MCF 10A (cell line): ENCODE data around the gene BAHCC1. TPM values are rescaled to one million over a fixed set of nuclear protein-coding genes. Genes with fewer than 3 reads are reported as not detected.

Source experiments
- BruUV-seq: library from RNA; stranded (reverse); fragments of 400-500 nt; replicated peaks from 2 replicates; lab custom pipeline; 2021; lab: Mats Ljungman, UMichigan
- CTCF ChIA-PET: fragments of 300-600 bp; sonication (Branson Sonifier 250); formaldehyde crosslinking; extraction: SDS; loops from one replicate; lab custom pipeline; 2021; ENCODE audit warnings: antibody characterized with exemption, inconsistent platforms; lab: Yijun Ruan, JAX
- POLR2A ChIA-PET: fragments of 300-600, 350-650 bp; sonication (Branson Sonifier 250); formaldehyde crosslinking; extraction: SDS; loops from one replicate; lab custom pipeline; 2020; ENCODE audit warnings: antibody characterized with exemption, inconsistent platforms; lab: Yijun Ruan, JAX
- DNase-seq: peaks from one replicate; pipeline ENCODE4 v3.0.0-alpha.2; 2018; ENCODE audit not compliant: unreplicated experiment
- H3K27ac Mint-ChIP-seq: one replicate; pipeline ENCODE4 v1.8.0; 2022; ENCODE audit warnings: mild to moderate bottlenecking, low read depth, mixed read lengths; ENCODE audit not compliant: unreplicated experiment
- H3K27me3 Mint-ChIP-seq: one replicate; pipeline ENCODE4 v1.8.0; 2022; ENCODE audit warnings: mixed read lengths; ENCODE audit not compliant: insufficient read depth, unreplicated experiment
- H3K36me3 Mint-ChIP-seq: one replicate; pipeline ENCODE4 v1.8.0; 2022; ENCODE audit warnings: mild to moderate bottlenecking, moderate library complexity, mixed read lengths; ENCODE audit not compliant: insufficient read depth, unreplicated experiment
- H3K4me1 Mint-ChIP-seq: one replicate; pipeline ENCODE4 v1.8.0; 2022; ENCODE audit warnings: mixed read lengths; ENCODE audit not compliant: insufficient read depth, unreplicated experiment
- H3K4me3 Mint-ChIP-seq: one replicate; pipeline ENCODE4 v1.8.0; 2022; ENCODE audit warnings: mild to moderate bottlenecking, moderate library complexity, mixed read lengths; ENCODE audit not compliant: unreplicated experiment
- H3K9me3 Mint-ChIP-seq: one replicate; pipeline ENCODE4 v1.8.0; 2022; ENCODE audit warnings: mixed read lengths; ENCODE audit not compliant: unreplicated experiment
- intact Hi-C: fragments of 100-400 bp; cut with micrococcal nuclease; formaldehyde crosslinking; loops from 2 replicates; pipeline ENCODE4 v1.14.1; 2022
- total RNA-seq: library from RNA; stranded (reverse); gene quantifications from 2 replicates; pipeline ENCODE4 v1.2.3, GENCODE V29; 2022
- TF ChIP-seq, protein P1 (sequence below): fragments of 200-600 bp; IDR thresholded peaks from one replicate; pipeline ENCODE4 v1.8.0; 2022; ENCODE audit warnings: antibody characterized with exemption, mild to moderate bottlenecking; ENCODE audit not compliant: unreplicated experiment

The BAHCC1 gene
- total RNA-seq, 1 experiment from 2014 or later: 7.4 TPM

DNA sequence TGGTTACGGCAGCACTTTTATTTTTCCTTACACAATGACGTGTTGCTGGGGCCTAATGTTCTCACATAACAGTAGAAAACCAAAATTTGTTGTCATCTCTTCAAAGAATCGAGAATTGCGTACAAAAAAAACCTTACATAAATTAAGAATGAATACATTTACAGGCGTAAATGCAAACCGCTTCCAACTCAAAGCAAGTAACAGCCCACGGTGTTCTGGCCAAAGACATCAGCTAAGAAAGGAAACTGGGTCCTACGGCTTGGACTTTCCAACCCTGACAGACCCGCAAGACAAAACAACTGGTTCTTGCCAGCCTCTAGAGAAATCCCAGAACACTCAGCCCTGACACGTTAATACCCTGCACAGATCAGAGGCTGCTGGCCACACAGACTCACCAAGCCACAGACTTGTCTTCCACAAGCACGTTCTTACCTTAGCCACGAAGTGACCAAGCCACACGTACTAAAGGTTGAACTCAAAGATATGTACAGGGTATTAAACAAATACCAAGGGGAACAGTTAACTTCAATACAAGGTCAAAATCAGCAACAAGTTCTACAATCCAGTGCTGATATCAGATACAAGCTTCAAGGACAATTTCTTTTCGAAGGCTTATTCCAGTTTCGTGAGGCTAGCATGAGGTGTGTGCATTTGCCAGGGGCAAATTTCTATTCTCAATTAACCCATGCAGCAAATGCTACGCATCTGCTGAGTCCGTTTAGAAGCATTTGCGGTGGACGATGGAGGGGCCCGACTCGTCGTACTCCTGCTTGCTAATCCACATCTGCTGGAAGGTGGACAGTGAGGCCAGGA is 114.9 kb downstream of the BAHCC1 start:
- H3K9me3 Mint-ChIP-seq: no peaks in the 10 kb centered on the region
- BruUV-seq: no TSS peak
- peak; percentile 26 for DNase-seq
- H3K4me3 Mint-ChIP-seq: peak overlapping the region; percentile 92
- intact Hi-C loops: no loop called here
- H3K27ac Mint-ChIP-seq: peak overlapping the region; percentile 66
- POLR2A ChIA-PET: interaction anchor here (0.6 to 9.4 kb wide), 12 partner anchors 9 to 270 kb away, joined by 3 to 169 read pairs (median 4); partner anchors contain the start of genes BAHCC1, FAAP100 and HGS
- CTCF ChIA-PET: interaction anchor here (0.9 kb wide), 1 partner anchor 92 kb away, joined by 3 read pairs; no protein-coding TSS in a partner anchor
- H3K27me3 Mint-ChIP-seq: no peaks in the 10 kb centered on the region
- TF ChIP-seq, protein P1, sequence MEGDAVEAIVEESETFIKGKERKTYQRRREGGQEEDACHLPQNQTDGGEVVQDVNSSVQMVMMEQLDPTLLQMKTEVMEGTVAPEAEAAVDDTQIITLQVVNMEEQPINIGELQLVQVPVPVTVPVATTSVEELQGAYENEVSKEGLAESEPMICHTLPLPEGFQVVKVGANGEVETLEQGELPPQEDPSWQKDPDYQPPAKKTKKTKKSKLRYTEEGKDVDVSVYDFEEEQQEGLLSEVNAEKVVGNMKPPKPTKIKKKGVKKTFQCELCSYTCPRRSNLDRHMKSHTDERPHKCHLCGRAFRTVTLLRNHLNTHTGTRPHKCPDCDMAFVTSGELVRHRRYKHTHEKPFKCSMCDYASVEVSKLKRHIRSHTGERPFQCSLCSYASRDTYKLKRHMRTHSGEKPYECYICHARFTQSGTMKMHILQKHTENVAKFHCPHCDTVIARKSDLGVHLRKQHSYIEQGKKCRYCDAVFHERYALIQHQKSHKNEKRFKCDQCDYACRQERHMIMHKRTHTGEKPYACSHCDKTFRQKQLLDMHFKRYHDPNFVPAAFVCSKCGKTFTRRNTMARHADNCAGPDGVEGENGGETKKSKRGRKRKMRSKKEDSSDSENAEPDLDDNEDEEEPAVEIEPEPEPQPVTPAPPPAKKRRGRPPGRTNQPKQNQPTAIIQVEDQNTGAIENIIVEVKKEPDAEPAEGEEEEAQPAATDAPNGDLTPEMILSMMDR: no peak
- H3K36me3 Mint-ChIP-seq: peaks cover 65% of the 10 kb centered on the region
- peaks cover 25% of the 10 kb centered on the region for H3K4me1 Mint-ChIP-seq

DNA sequence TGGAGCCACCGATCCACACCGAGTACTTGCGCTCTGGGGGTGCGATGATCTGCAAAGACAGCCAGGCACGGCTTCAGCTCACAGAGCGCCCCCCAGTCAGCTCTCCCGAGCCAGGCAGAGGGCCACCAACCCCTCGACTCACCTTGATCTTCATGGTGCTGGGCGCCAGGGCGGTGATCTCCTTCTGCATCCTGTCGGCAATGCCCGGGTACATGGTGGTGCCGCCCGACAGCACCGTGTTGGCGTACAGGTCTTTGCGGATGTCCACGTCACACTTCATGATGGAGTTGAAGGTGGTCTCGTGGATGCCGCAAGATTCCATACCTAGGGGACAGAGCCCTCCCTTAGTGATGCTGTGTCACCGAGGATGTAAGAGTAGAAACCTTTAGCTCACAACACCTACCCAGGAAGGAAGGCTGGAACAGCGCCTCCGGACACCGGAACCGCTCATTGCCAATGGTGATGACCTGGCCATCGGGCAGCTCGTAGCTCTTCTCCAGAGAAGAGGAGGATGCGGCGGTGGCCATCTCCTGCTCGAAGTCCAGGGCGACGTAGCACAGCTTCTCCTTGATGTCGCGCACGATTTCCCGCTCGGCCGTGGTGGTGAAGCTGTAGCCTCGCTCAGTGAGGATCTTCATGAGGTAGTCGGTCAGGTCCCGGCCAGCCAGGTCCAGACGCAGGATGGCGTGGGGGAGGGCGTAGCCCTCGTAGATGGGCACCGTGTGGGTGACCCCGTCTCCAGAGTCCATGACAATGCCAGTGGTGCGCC is 115.7 kb downstream of the BAHCC1 start:
- no TSS peak for BruUV-seq
- CTCF ChIA-PET: interaction anchor here (0.9 kb wide), 1 partner anchor 91 kb away, joined by 3 read pairs; no protein-coding TSS in a partner anchor

DNA sequence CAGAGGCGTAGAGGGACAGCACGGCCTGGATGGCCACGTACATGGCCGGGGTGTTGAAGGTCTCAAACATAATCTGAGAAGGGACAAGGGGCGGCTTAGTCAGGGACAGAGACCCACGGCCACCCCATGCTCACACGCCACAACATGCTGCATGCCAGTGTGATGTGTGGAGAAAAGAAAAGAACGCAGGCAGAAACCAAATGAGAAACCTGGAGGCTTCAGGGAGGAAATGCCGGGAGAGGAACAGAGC is 116.2 kb downstream of the BAHCC1 start:
- BruUV-seq: no TSS peak
- DNase-seq: no peak
- Mint-ChIP-seq H3K27me3 (no peaks in the 10 kb centered on the region), H3K4me1 (peaks cover 25% of the 10 kb centered on the region), H3K36me3 (peaks cover 67% of the 10 kb centered on the region), H3K9me3 (no peaks in the 10 kb centered on the region), H3K4me3 (peak overlapping the region; percentile 92), H3K27ac (peak overlapping the region; percentile 91)
- TF ChIP-seq, protein P1: no peak
- POLR2A ChIA-PET: interaction anchor here (0.6 to 9.4 kb wide), 9 partner anchors 23 to 272 kb away, joined by 3 to 169 read pairs (median 4); partner anchors contain the start of genes BAHCC1, FAAP100 and HGS
- intact Hi-C loops: no loop called here
- CTCF ChIA-PET: interaction anchor here (0.9 kb wide), 1 partner anchor 91 kb away, joined by 3 read pairs; no protein-coding TSS in a partner anchor

More for the DNA sequence above, 115.7 kb downstream of the BAHCC1 start:
- no peak for DNase-seq
- peak overlapping the region; percentile 92 for H3K4me3 Mint-ChIP-seq
- intact Hi-C loops: no loop called here
- no peaks in the 10 kb centered on the region for H3K27me3 Mint-ChIP-seq
- H3K27ac Mint-ChIP-seq: peak overlapping the region; percentile 91
- TF ChIP-seq, protein P1: no peak
- H3K9me3 Mint-ChIP-seq: no peaks in the 10 kb centered on the region
- POLR2A ChIA-PET: interaction anchor here (0.6 to 9.4 kb wide), 11 partner anchors 18 to 271 kb away, joined by 3 to 169 read pairs (median 4); partner anchors contain the start of genes BAHCC1, FAAP100 and HGS
- H3K36me3 Mint-ChIP-seq: peaks cover 69% of the 10 kb centered on the region
- H3K4me1 Mint-ChIP-seq: peaks cover 25% of the 10 kb centered on the region
